CD4-positive, CD25-positive, alpha-beta regulatory T cell (primary cell): ENCODE results near the gene PTPRR. TPM values are rescaled to one million over a fixed set of nuclear protein-coding genes. Genes with fewer than 3 reads are reported as not detected.

Experiments
- ATAC-seq, 2 donors: fragments of 150-1000 bp; cut with Tn5 transposase; one replicate each; pipeline ENCODE4 v1.10.0; 2021; ENCODE audit warnings: low read depth in 2 of 2, moderate number of reproducible peaks in 2 of 2, moderate library complexity in 1 of 2
- DNase-seq, 3 donors: peaks; one replicate each; pipeline versions ENCODE4 v3.0.0 to v3.0.0-alpha.2; 2012 to 2022; ENCODE audit warnings: mixed read lengths in 1 of 3
- H3K27ac ChIP-seq: one replicate; pipeline ENCODE4 v1.7.0; 2013; ENCODE audit warnings: mild to moderate bottlenecking, low read length; ENCODE audit not compliant: insufficient read depth, poor library complexity, severe bottlenecking
- H3K27me3 ChIP-seq: one replicate; pipeline ENCODE4 v1.7.0; 2013; ENCODE audit warnings: low read length; ENCODE audit not compliant: control insufficient read depth, insufficient read depth
- H3K36me3 ChIP-seq: one replicate; pipeline ENCODE4 v1.7.0; 2013; ENCODE audit warnings: mild to moderate bottlenecking, low read length, moderate library complexity; ENCODE audit not compliant: control insufficient read depth, insufficient read depth
- H3K4me1 ChIP-seq: 2 replicates; pipeline ENCODE4 v1.7.0; 2013; ENCODE audit warnings: mild to moderate bottlenecking, low read length; ENCODE audit not compliant: insufficient read depth, control insufficient read depth, poor library complexity, severe bottlenecking
- H3K4me3 ChIP-seq: one replicate; pipeline ENCODE4 v1.7.0; 2013; ENCODE audit warnings: low read depth, mild to moderate bottlenecking, low read length, moderate library complexity
- H3K9me3 ChIP-seq, 2 experiments: 1 replicate in 1 of 2; 2 replicates in 1 of 2; pipeline ENCODE4 v1.7.0; 2013; ENCODE audit warnings: low read length in 2 of 2, mild to moderate bottlenecking in 1 of 2, moderate library complexity in 1 of 2; ENCODE audit not compliant: control insufficient read depth in 2 of 2
- H3K27ac Mint-ChIP-seq, 3 donors: one replicate each; pipeline ENCODE4 v1.8.0; 2020 to 2022; ENCODE audit warnings: mild to moderate bottlenecking in 3 of 3, mixed read lengths in 3 of 3, moderate library complexity in 2 of 3
- H3K27me3 Mint-ChIP-seq: one replicate; pipeline ENCODE4 v1.8.0; 2022; ENCODE audit warnings: mild to moderate bottlenecking, mixed read lengths
- H3K36me3 Mint-ChIP-seq: one replicate; pipeline ENCODE4 v1.8.0; 2020; ENCODE audit warnings: mixed read lengths
- H3K4me1 Mint-ChIP-seq, 4 donors: one replicate each; pipeline ENCODE4 v1.8.0; 2020 to 2022; ENCODE audit warnings: mixed read lengths in 4 of 4, mild to moderate bottlenecking in 1 of 4
- H3K4me3 Mint-ChIP-seq, 4 donors: one replicate each; pipeline ENCODE4 v1.8.0; 2020 to 2022; ENCODE audit warnings: mild to moderate bottlenecking in 4 of 4, mixed read lengths in 4 of 4, moderate library complexity in 3 of 4
- H3K9me3 Mint-ChIP-seq, 7 donors: one replicate each; pipeline ENCODE4 v1.8.0; 2020 to 2022; ENCODE audit warnings: mixed read lengths in 7 of 7, mild to moderate bottlenecking in 3 of 7, moderate library complexity in 2 of 7
- polyA plus RNA-seq, 4 donors: library from polyadenylated mRNA; unstranded; fragments of 300-500 nt; fragmentation: Illumina TruSeq; gene quantifications; one replicate each; pipeline ENCODE4 v1.2.3, GENCODE V29; 2021
- total RNA-seq: library from RNA; stranded (reverse); gene quantifications from one replicate; pipeline ENCODE4 v1.2.3, GENCODE V29; 2022

PTPRR gene
- total and polyA plus RNA-seq, 5 donors from 2014 or later = not detected

GRCh38 chr12:70875628-70876027 is 44.9 kb downstream of the PTPRR start:
- Histone ChIP-seq H3K9me3 (no peaks in the 10 kb centered on the region), H3K27me3 (no peaks in the 10 kb centered on the region), H3K36me3 (no peaks in the 10 kb centered on the region), H3K27ac (no peak overlapping the region), H3K4me3 (no peak overlapping the region), H3K4me1 (no peaks in the 10 kb centered on the region)
- H3K4me3 Mint-ChIP-seq = no peak overlapping the region
- H3K4me1 Mint-ChIP-seq = no peaks in the 10 kb centered on the region
- no peak for DNase-seq
- no peaks in the 10 kb centered on the region for H3K27me3 Mint-ChIP-seq
- H3K27ac Mint-ChIP-seq = no peak overlapping the region
- H3K36me3 Mint-ChIP-seq = no peaks in the 10 kb centered on the region
- H3K9me3 Mint-ChIP-seq = peaks cover 0 to 7% (median 4%) of the 10 kb centered on the region in 7 donors
- no peak for ATAC-seq

GRCh38 chr12:70854881-70855568 is 65.5 kb downstream of the PTPRR start:
- H3K9me3 ChIP-seq = no peaks in the 10 kb centered on the region
- ATAC-seq (no peak), DNase-seq (no peak)
- Mint-ChIP-seq H3K9me3 (peaks cover 0 to 4% (median 0%) of the 10 kb centered on the region in 7 donors), H3K36me3 (no peaks in the 10 kb centered on the region), H3K4me1 (no peaks in the 10 kb centered on the region), H3K27ac (no peak overlapping the region), H3K27me3 (no peaks in the 10 kb centered on the region), H3K4me3 (no peak overlapping the region)
- no peaks in the 10 kb centered on the region for H3K4me1 ChIP-seq
- H3K27ac ChIP-seq = no peak overlapping the region
- H3K36me3 ChIP-seq = no peaks in the 10 kb centered on the region
- no peak overlapping the region for H3K4me3 ChIP-seq
- H3K27me3 ChIP-seq = no peaks in the 10 kb centered on the region

GRCh38 chr12:70854138-70854537 is 66.4 kb downstream of the PTPRR start:
- H3K27ac Mint-ChIP-seq = no peak overlapping the region
- Histone ChIP-seq H3K9me3 (no peaks in the 10 kb centered on the region), H3K27ac (no peak overlapping the region), H3K4me3 (no peak overlapping the region), H3K36me3 (no peaks in the 10 kb centered on the region), H3K4me1 (no peaks in the 10 kb centered on the region), H3K27me3 (no peaks in the 10 kb centered on the region)
- H3K36me3 Mint-ChIP-seq = no peaks in the 10 kb centered on the region
- H3K4me1 Mint-ChIP-seq = no peaks in the 10 kb centered on the region
- H3K9me3 Mint-ChIP-seq = peaks cover 0 to 4% (median 0%) of the 10 kb centered on the region in 7 donors
- no peak overlapping the region for H3K4me3 Mint-ChIP-seq
- ATAC-seq (no peak), DNase-seq (no peak)
- H3K27me3 Mint-ChIP-seq = no peaks in the 10 kb centered on the region

- H3K27me3 Mint-ChIP-seq = no peaks in the 10 kb centered on the region
- no peak overlapping the region for H3K27ac Mint-ChIP-seq
- no peak overlapping the region for H3K4me3 Mint-ChIP-seq
- no peak for DNase-seq
- no peak overlapping the region for H3K27ac ChIP-seq
- peaks cover 0 to 4% (median 0%) of the 10 kb centered on the region in 7 donors for H3K9me3 Mint-ChIP-seq
- H3K36me3 ChIP-seq = no peaks in the 10 kb centered on the region
- H3K27me3 ChIP-seq = no peaks in the 10 kb centered on the region
- ATAC-seq = no peak
- no peak overlapping the region for H3K4me3 ChIP-seq
- no peaks in the 10 kb centered on the region for H3K9me3 ChIP-seq
- H3K4me1 Mint-ChIP-seq = no peaks in the 10 kb centered on the region
- H3K36me3 Mint-ChIP-seq = no peaks in the 10 kb centered on the region
- H3K4me1 ChIP-seq = no peaks in the 10 kb centered on the region
Observed at GRCh38 chr12:70853326-70853725, 67.2 kb downstream of the PTPRR start.

- no peaks in the 10 kb centered on the region for H3K27me3 Mint-ChIP-seq
- no peaks in the 10 kb centered on the region for H3K9me3 ChIP-seq
- peaks cover 0 to 4% (median 0%) of the 10 kb centered on the region in 7 donors for H3K9me3 Mint-ChIP-seq
- no peaks in the 10 kb centered on the region for H3K36me3 Mint-ChIP-seq
- no peak overlapping the region for H3K4me3 Mint-ChIP-seq
- ATAC-seq (no peak), DNase-seq (no peak)
- H3K4me1 ChIP-seq = no peaks in the 10 kb centered on the region
- no peaks in the 10 kb centered on the region for H3K36me3 ChIP-seq
- H3K27ac Mint-ChIP-seq = no peak overlapping the region
- H3K27ac ChIP-seq = no peak overlapping the region
- H3K4me3 ChIP-seq = no peak overlapping the region
- no peaks in the 10 kb centered on the region for H3K4me1 Mint-ChIP-seq
- H3K27me3 ChIP-seq = no peaks in the 10 kb centered on the region
Observed at GRCh38 chr12:70852416-70853150, 68.0 kb downstream of the PTPRR start.

GRCh38 chr12:70849265-70849960 is 71.1 kb downstream of the PTPRR start:
- H3K36me3 Mint-ChIP-seq = no peaks in the 10 kb centered on the region
- DNase-seq (peak in 1 of 3 donors; percentile 1), ATAC-seq (no peak)
- no peak overlapping the region for H3K27ac ChIP-seq
- H3K9me3 Mint-ChIP-seq = peaks cover 0 to 4% (median 0%) of the 10 kb centered on the region in 7 donors
- no peaks in the 10 kb centered on the region for H3K27me3 ChIP-seq
- H3K36me3 ChIP-seq = no peaks in the 10 kb centered on the region
- no peak overlapping the region for H3K27ac Mint-ChIP-seq
- H3K4me3 Mint-ChIP-seq = no peak overlapping the region
- no peaks in the 10 kb centered on the region for H3K9me3 ChIP-seq
- H3K27me3 Mint-ChIP-seq = no peaks in the 10 kb centered on the region
- H3K4me3 ChIP-seq = no peak overlapping the region
- no peaks in the 10 kb centered on the region for H3K4me1 ChIP-seq
- H3K4me1 Mint-ChIP-seq = no peaks in the 10 kb centered on the region

- no peaks in the 10 kb centered on the region for H3K27me3 Mint-ChIP-seq
- no peaks in the 10 kb centered on the region for H3K4me1 Mint-ChIP-seq
- Histone ChIP-seq H3K4me3 (no peak overlapping the region), H3K27ac (no peak overlapping the region), H3K4me1 (no peaks in the 10 kb centered on the region), H3K36me3 (no peaks in the 10 kb centered on the region), H3K27me3 (no peaks in the 10 kb centered on the region), H3K9me3 (no peaks in the 10 kb centered on the region)
- H3K4me3 Mint-ChIP-seq = no peak overlapping the region
- peaks cover 0 to 4% (median 0%) of the 10 kb centered on the region in 7 donors for H3K9me3 Mint-ChIP-seq
- ATAC-seq (no peak), DNase-seq (no peak)
- H3K27ac Mint-ChIP-seq = no peak overlapping the region
- H3K36me3 Mint-ChIP-seq = no peaks in the 10 kb centered on the region
Observed at GRCh38 chr12:70847871-70848270, 72.7 kb downstream of the PTPRR start.
